CD14-positive monocyte (primary cell): ENCODE measurements around the gene VTI1A. TPM values are rescaled to one million over a fixed set of nuclear protein-coding genes. Genes with fewer than 3 reads are reported as not detected.

Source experiments
- DNase-seq, 3 donors: peaks; one replicate each; pipeline ENCODE4 v3.0.0-alpha.2; 2011 to 2022
- H2AFZ ChIP-seq: 2 replicates; pipeline ENCODE4 v1.6.0; 2012; ENCODE audit warnings: mild to moderate bottlenecking, low read depth, low read length, inconsistent platforms; ENCODE audit not compliant: insufficient read depth, poor library complexity, severe bottlenecking
- H3K27ac ChIP-seq, 2 donors: 1 replicate in 1 of 2; 2 replicates in 1 of 2; pipeline ENCODE4 v1.5.1; 2012 to 2013; ENCODE audit warnings: low read length in 2 of 2, control low read depth in 1 of 2, inconsistent platforms in 1 of 2, low read depth in 1 of 2, mild to moderate bottlenecking in 1 of 2
- H3K27me3 ChIP-seq, 2 donors: one replicate each; pipeline versions ENCODE4 v1.6.0 to v1.6.1; 2011 to 2013; ENCODE audit warnings: low read length in 2 of 2; ENCODE audit not compliant: control insufficient read depth in 2 of 2, insufficient read depth in 2 of 2
- H3K36me3 ChIP-seq, 2 donors: replicated peaks in 1 of 2; 1 replicate in 1 of 2; 2 replicates in 1 of 2; pipeline versions ENCODE4 v1.5.1 to v1.6.1; 2012 to 2013; ENCODE audit warnings: low read length in 2 of 2, control low read depth in 1 of 2, inconsistent platforms in 1 of 2, mild to moderate bottlenecking in 1 of 2; ENCODE audit not compliant: insufficient read depth in 2 of 2, control insufficient read depth in 1 of 2
- H3K4me1 ChIP-seq, 2 donors: 1 replicate in 1 of 2; 2 replicates in 1 of 2; pipeline versions ENCODE4 v1.5.1 to v1.6.1; 2012 to 2013; ENCODE audit warnings: low read length in 2 of 2, control low read depth in 1 of 2, inconsistent platforms in 1 of 2, mild to moderate bottlenecking in 1 of 2, moderate library complexity in 1 of 2; ENCODE audit not compliant: insufficient read depth in 2 of 2, control insufficient read depth in 1 of 2
- H3K4me2 ChIP-seq: replicated peaks from 2 replicates; pipeline ENCODE3; 2012; ENCODE audit warnings: low read length, moderate library complexity, mild to moderate bottlenecking; ENCODE audit not compliant: poor library complexity, severe bottlenecking; ENCODE audit errors: extremely low read depth
- H3K4me3 ChIP-seq, 3 experiments: fragments of 200-600 bp in 1 of 3; sonication (generic) in 1 of 3; replicated peaks in 1 of 3; 1 replicate in 2 of 3; 2 replicates in 1 of 3; pipeline ENCODE4 v1.5.1; 2011 to 2013; ENCODE audit warnings: low read length in 3 of 3, mild to moderate bottlenecking in 3 of 3, control low read depth in 2 of 3, low read depth in 2 of 3, inconsistent platforms in 1 of 3, moderate library complexity in 1 of 3
- H3K79me2 ChIP-seq: 2 replicates; pipeline ENCODE4 v1.6.0; 2012; ENCODE audit warnings: mild to moderate bottlenecking, control low read depth, inconsistent platforms, low read length, moderate library complexity; ENCODE audit not compliant: insufficient read depth
- H3K9ac ChIP-seq: 2 replicates; pipeline ENCODE4 v1.6.0; 2017; ENCODE audit warnings: low read length, mild to moderate bottlenecking; ENCODE audit not compliant: insufficient read depth, poor library complexity, severe bottlenecking
- H3K9me3 ChIP-seq, 2 donors: replicated peaks in 1 of 2; 1 replicate in 1 of 2; 2 replicates in 1 of 2; pipeline versions ENCODE4 v1.5.1 to v1.6.1; 2012 to 2013; ENCODE audit warnings: low read length in 2 of 2, control low read depth in 1 of 2; ENCODE audit not compliant: control insufficient read depth in 1 of 2, insufficient read depth in 1 of 2
- H4K20me1 ChIP-seq: 2 replicates; pipeline ENCODE4 v1.6.0; 2012; ENCODE audit warnings: mild to moderate bottlenecking, low read length, control low read depth, moderate library complexity; ENCODE audit not compliant: insufficient read depth
- H3K27ac Mint-ChIP-seq, 7 donors: one replicate each; pipeline ENCODE4 v1.8.0; 2020; ENCODE audit warnings: mild to moderate bottlenecking in 7 of 7, mixed read lengths in 7 of 7, moderate library complexity in 6 of 7, inconsistent platforms in 2 of 7
- H3K27me3 Mint-ChIP-seq, 3 donors: one replicate each; pipeline ENCODE4 v1.8.0; 2021 to 2022; ENCODE audit warnings: low read depth in 3 of 3, mild to moderate bottlenecking in 3 of 3, mixed read lengths in 3 of 3, moderate library complexity in 3 of 3, inconsistent platforms in 1 of 3
- H3K36me3 Mint-ChIP-seq, 2 donors: one replicate each; pipeline ENCODE4 v1.8.0; 2020; ENCODE audit warnings: mixed read lengths in 2 of 2, inconsistent platforms in 1 of 2, mild to moderate bottlenecking in 1 of 2
- H3K4me1 Mint-ChIP-seq: one replicate; pipeline ENCODE4 v1.8.0; 2020; ENCODE audit warnings: mild to moderate bottlenecking, mixed read lengths
- H3K4me3 Mint-ChIP-seq, 2 donors: one replicate each; pipeline ENCODE4 v1.8.0; 2020; ENCODE audit warnings: mild to moderate bottlenecking in 2 of 2, mixed read lengths in 2 of 2, moderate library complexity in 1 of 2
- H3K9me3 Mint-ChIP-seq, 7 donors: one replicate each; pipeline ENCODE4 v1.8.0; 2020 to 2022; ENCODE audit warnings: mixed read lengths in 7 of 7, mild to moderate bottlenecking in 6 of 7, moderate library complexity in 6 of 7, inconsistent platforms in 2 of 7
- CTCF ChIP-seq: fragments of 200-600 bp; IDR thresholded peaks from one replicate; pipeline ENCODE4 v1.8.0; 2022; ENCODE audit warnings: antibody characterized with exemption, mild to moderate bottlenecking
- WGBS: methylation state at CpG from one replicate; pipeline ENCODE4 v1.1.5; 2013; ENCODE audit warnings: missing lambda C conversion rate; ENCODE audit not compliant: insufficient coverage; 5-methylcytosine and 5-hydroxymethylcytosine counted together
- intact Hi-C, 2 donors: fragments of 100-400 bp; cut with micrococcal nuclease; formaldehyde crosslinking; loops; one replicate each; pipeline versions ENCODE4 v1.15.0 to v1.15.1; 2023
- polyA plus RNA-seq, 3 donors: library from polyadenylated mRNA; depleted of rRNA in 1 of 3; unstranded in 2 of 3; stranded (reverse) in 1 of 3; fragments of 300-500 nt in 2 of 3; fragments of >200 nt in 1 of 3; fragmentation: Illumina TruSeq in 2 of 3; gene quantifications; 1 replicate in 2 of 3; 2 replicates in 1 of 3; pipeline ENCODE4 v1.2.3, GENCODE V29; 2012 to 2021

The VTI1A gene
- polyA plus RNA-seq, 3 donors = 23.6 to 25.4 (median 24.1) TPM

GRCh38 chr10:112679392-112679791 lies 232.4 kb downstream of the VTI1A start:
- no peak overlapping the region for H3K27ac Mint-ChIP-seq
- H3K27me3 Mint-ChIP-seq = no peaks in the 10 kb centered on the region
- no peaks in the 10 kb centered on the region for H3K27me3 ChIP-seq
- no peaks in the 10 kb centered on the region for H3K79me2 ChIP-seq
- TF ChIP-seq CTCF = no peak
- H3K4me2 ChIP-seq = no peak overlapping the region
- no peaks in the 10 kb centered on the region for H3K4me1 ChIP-seq
- no peaks in the 10 kb centered on the region for H4K20me1 ChIP-seq
- no peak overlapping the region for H3K9ac ChIP-seq
- WGBS = no CpG with 5 or more reads among the region's 2 CpGs
- peaks cover 0 to 18% of the 10 kb centered on the region in 2 donors for H3K36me3 ChIP-seq
- H3K4me3 Mint-ChIP-seq = no peak overlapping the region
- H3K4me1 Mint-ChIP-seq = no peaks in the 10 kb centered on the region
- no peak overlapping the region for H3K4me3 ChIP-seq
- intact Hi-C loops = no loop called here
- H3K36me3 Mint-ChIP-seq = peaks cover 12 to 14% of the 10 kb centered on the region in 2 donors
- H2AFZ ChIP-seq = no peak overlapping the region
- no peaks in the 10 kb centered on the region for H3K9me3 Mint-ChIP-seq
- H3K27ac ChIP-seq = no peak overlapping the region
- no peaks in the 10 kb centered on the region for H3K9me3 ChIP-seq
- DNase-seq = no peak

DNA sequence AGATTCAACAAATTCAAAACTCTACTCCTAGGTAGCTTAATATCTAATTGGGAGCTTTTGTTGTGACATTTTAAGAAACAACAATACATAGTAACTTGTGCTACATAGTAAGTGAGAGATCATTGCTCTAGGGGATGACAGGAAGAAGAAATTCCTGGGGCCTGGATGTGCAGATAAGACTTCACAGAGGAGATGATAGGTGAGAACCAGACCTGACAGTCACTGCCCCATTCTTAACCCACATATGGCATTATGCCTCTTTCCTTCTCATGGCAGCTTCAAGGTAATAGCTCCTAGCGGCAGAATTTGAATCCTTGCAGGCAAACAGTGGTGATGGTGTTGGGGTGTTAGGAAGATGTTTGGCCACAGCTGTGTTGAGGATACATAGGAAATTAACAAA lies 233.6 kb downstream of the VTI1A start:
- no peak overlapping the region for H3K4me3 Mint-ChIP-seq
- Histone ChIP-seq H3K27me3 (no peaks in the 10 kb centered on the region), H3K36me3 (peaks cover 0 to 12% of the 10 kb centered on the region in 2 donors), H2AFZ (no peak overlapping the region), H3K4me3 (no peak overlapping the region), H4K20me1 (no peaks in the 10 kb centered on the region), H3K4me1 (no peaks in the 10 kb centered on the region), H3K79me2 (no peaks in the 10 kb centered on the region), H3K9ac (no peak overlapping the region), H3K27ac (no peak overlapping the region), H3K9me3 (no peaks in the 10 kb centered on the region), H3K4me2 (no peak overlapping the region)
- no peaks in the 10 kb centered on the region for H3K9me3 Mint-ChIP-seq
- no peak for DNase-seq
- no peaks in the 10 kb centered on the region for H3K27me3 Mint-ChIP-seq
- no peak overlapping the region for H3K27ac Mint-ChIP-seq
- H3K36me3 Mint-ChIP-seq = peaks cover 8 to 14% of the 10 kb centered on the region in 2 donors
- H3K4me1 Mint-ChIP-seq = no peaks in the 10 kb centered on the region
- WGBS = no CpG with 5 or more reads among the region's 1 CpG
- no peak for TF ChIP-seq CTCF
- intact Hi-C loops = no loop called here
